ENCODE results near the gene NCAM2. TPM values are rescaled to one million over a fixed set of nuclear protein-coding genes. Genes with fewer than 3 reads are reported as not detected.

NCAM2 gene
- total RNA-seq, 1 donor from 2014 or later = under 0.01 TPM

DNA sequence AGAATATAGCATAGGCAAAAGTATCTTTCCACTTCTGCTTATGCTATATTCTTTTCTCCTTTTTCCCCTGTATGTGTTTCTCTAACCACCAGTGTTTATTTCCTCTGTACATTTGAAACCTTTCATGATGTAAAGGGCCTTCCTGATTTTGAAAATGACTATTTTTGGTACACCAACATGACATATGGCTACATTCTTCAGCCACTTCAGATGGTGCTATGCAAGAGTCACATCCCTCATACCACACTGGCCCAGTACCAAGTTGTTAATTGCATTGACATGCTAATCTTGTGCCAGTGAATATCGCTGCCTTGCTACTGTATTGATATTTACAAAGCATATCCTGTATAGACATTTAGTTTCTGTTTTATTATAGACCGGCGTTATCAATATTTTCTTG, 408.7 kb downstream of the NCAM2 start:
- H3K27me3 ChIP-seq (ENCODE audit: control insufficient read depth, insufficient read depth, low read length) = no peaks in the 10 kb centered on the region
- H3K4me3 ChIP-seq (ENCODE audit: low read depth, low read length) = no peak overlapping the region
- no peaks in the 10 kb centered on the region for H3K36me3 ChIP-seq (ENCODE audit: control insufficient read depth, insufficient read depth, low read length)
- TF ChIP-seq CTCF (IDR thresholded peaks at IDR 0.05; ENCODE audit: insufficient read depth, low read length, poor library complexity, severe bottlenecking) = no peak
- no peak for DNase-seq (ENCODE audit: low read depth)

GRCh38 chr21:21412096-21412495, 413.9 kb downstream of the NCAM2 start:
- no peak for TF ChIP-seq CTCF (IDR thresholded peaks at IDR 0.05; ENCODE audit: insufficient read depth, low read length, poor library complexity, severe bottlenecking)
- Histone ChIP-seq H3K4me3 (ENCODE audit: low read depth, low read length) (no peak overlapping the region), H3K36me3 (ENCODE audit: control insufficient read depth, insufficient read depth, low read length) (no peaks in the 10 kb centered on the region), H3K27me3 (ENCODE audit: control insufficient read depth, insufficient read depth, low read length) (no peaks in the 10 kb centered on the region)
- DNase-seq (ENCODE audit: low read depth) = no peak

DNA sequence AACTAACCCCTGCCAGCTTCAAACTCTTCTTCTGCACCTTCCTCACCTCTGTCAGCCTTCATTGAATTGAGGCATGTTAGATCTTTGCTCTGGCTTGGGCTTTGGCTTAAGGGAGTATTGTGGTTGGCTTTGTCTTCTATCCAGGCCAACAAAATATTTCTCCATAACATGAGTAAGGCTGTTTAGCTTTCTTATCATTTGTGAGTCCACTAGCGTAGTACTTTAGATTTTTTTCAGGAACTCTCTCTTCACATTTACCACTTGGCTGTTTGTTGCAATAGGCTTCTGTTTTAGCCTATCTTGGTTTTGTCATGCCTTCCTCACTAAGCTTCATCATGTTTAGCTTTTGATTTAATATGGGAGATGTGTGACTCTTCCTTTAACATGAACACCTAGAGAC, 417.5 kb downstream of the NCAM2 start:
- TF ChIP-seq CTCF (IDR thresholded peaks at IDR 0.05; ENCODE audit: insufficient read depth, low read length, poor library complexity, severe bottlenecking) = no peak
- H3K27me3 ChIP-seq (ENCODE audit: control insufficient read depth, insufficient read depth, low read length) = no peaks in the 10 kb centered on the region
- DNase-seq (ENCODE audit: low read depth) = no peak
- H3K4me3 ChIP-seq (ENCODE audit: low read depth, low read length) = no peak overlapping the region
- H3K36me3 ChIP-seq (ENCODE audit: control insufficient read depth, insufficient read depth, low read length) = no peaks in the 10 kb centered on the region

DNA sequence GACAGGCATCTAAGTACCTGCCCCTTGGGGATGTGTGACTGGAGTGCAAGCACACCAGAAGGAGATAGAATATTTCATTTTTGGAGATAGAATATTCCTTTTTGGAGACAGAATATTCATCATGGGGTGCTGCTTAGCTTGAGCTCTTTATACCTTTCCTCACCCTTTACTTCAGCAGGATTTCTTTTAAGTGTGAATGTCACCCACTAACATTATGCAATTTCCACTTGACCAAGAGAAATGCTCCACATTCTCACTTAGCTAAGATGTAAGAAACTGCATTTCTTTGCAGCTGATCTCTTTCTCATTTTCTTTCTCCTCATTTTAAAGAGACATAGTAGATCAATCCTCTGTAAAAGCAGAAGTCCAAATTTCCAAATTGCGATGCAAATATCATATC, 436.7 kb downstream of the NCAM2 start:
- DNase-seq (ENCODE audit: low read depth) = no peak
- Histone ChIP-seq H3K27me3 (ENCODE audit: control insufficient read depth, insufficient read depth, low read length) (no peaks in the 10 kb centered on the region), H3K4me3 (ENCODE audit: low read depth, low read length) (no peak overlapping the region), H3K36me3 (ENCODE audit: control insufficient read depth, insufficient read depth, low read length) (no peaks in the 10 kb centered on the region)
- TF ChIP-seq CTCF (IDR thresholded peaks at IDR 0.05; ENCODE audit: insufficient read depth, low read length, poor library complexity, severe bottlenecking) = no peak

DNA sequence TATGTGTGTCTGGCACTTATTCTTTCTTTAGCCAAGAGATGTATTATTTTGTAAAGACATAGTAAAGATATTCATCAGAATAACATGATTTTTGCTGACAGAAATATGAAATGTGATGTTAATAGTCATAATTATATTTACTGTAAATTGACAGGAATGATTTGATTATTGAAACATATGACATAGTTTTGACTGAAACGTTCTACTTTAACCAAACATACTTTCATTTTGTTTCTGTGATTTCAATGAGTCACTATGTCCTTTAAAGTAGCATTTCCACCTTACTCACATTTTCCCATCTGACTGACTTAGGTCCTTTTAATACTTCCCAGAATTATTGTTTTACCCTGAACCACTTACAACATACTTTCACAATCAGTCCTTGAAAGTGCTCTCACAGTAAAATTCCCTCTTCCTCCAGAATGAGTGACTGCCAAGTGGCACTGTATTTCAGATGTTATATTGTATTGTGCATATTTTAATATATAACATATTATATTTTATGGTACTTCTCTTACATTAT, 437.9 kb downstream of the NCAM2 start:
- Histone ChIP-seq H3K4me3 (ENCODE audit: low read depth, low read length) (no peak overlapping the region), H3K27me3 (ENCODE audit: control insufficient read depth, insufficient read depth, low read length) (no peaks in the 10 kb centered on the region), H3K36me3 (ENCODE audit: control insufficient read depth, insufficient read depth, low read length) (no peaks in the 10 kb centered on the region)
- no peak for TF ChIP-seq CTCF (IDR thresholded peaks at IDR 0.05; ENCODE audit: insufficient read depth, low read length, poor library complexity, severe bottlenecking)
- no peak for DNase-seq (ENCODE audit: low read depth)

DNA sequence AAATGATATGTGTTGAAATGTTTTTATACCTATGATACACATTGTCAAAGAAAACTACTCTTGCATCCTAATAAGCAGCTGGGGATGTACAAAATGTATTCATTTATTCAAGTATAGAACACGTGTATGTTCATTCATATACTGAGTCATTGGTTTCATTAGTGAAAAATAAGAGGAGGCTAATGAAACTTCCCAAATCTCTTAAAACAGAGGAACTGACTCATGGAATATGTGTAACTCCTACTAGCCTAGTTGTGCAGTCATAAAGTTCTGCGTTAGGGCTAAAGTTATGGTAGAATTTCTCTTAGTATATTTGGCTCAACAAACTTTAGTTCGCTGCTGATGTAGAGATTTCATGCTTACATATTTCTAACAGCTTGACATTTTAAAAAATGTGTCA, 441.6 kb downstream of the NCAM2 start:
- Histone ChIP-seq H3K27me3 (ENCODE audit: control insufficient read depth, insufficient read depth, low read length) (no peaks in the 10 kb centered on the region), H3K36me3 (ENCODE audit: control insufficient read depth, insufficient read depth, low read length) (no peaks in the 10 kb centered on the region), H3K4me3 (ENCODE audit: low read depth, low read length) (no peak overlapping the region)
- no peak for DNase-seq (ENCODE audit: low read depth)
- no peak for TF ChIP-seq CTCF (IDR thresholded peaks at IDR 0.05; ENCODE audit: insufficient read depth, low read length, poor library complexity, severe bottlenecking)

All from kidney epithelial cell (primary cell).